GM23248 (cell line): ENCODE measurements around the gene TMEM239. TPM values are rescaled to one million over a fixed set of nuclear protein-coding genes. Genes with fewer than 3 reads are reported as not detected.

ENCODE experiments used
- DNase-seq: peaks from one replicate; pipeline ENCODE4 v3.0.0-alpha.2; 2015
- H2AFZ ChIP-seq: fragments of 200-600 bp; sonication (generic); 2 replicates; pipeline ENCODE4 v1.6.1; 2016; ENCODE audit warnings: antibody characterized with exemption
- H3F3A ChIP-seq: fragments of 200-600 bp; sonication (generic); 2 replicates; pipeline ENCODE4 v1.6.1; 2016; ENCODE audit warnings: mild to moderate bottlenecking, antibody characterized with exemption, mixed run types; ENCODE audit not compliant: insufficient read depth
- H3K27ac ChIP-seq: fragments of 200-600 bp; sonication (generic); 2 replicates; pipeline ENCODE4 v1.5.1; 2016; ENCODE audit warnings: mild to moderate bottlenecking
- H3K27me3 ChIP-seq: fragments of 200-600 bp; sonication (generic); replicated peaks from 2 replicates; pipeline ENCODE4 v1.6.1; 2016; ENCODE audit warnings: mild to moderate bottlenecking; ENCODE audit not compliant: insufficient read depth
- H3K36me3 ChIP-seq: fragments of 200-600 bp; sonication (generic); 2 replicates; pipeline ENCODE4 v1.6.1; 2016; ENCODE audit warnings: low read depth, mild to moderate bottlenecking
- H3K4me1 ChIP-seq: fragments of 200-600 bp; sonication (generic); 2 replicates; pipeline ENCODE4 v1.6.1; 2016; ENCODE audit warnings: mild to moderate bottlenecking; ENCODE audit not compliant: insufficient read depth
- H3K4me2 ChIP-seq: fragments of 200-600 bp; sonication (generic); one replicate; pipeline ENCODE4 v1.6.1; 2016; ENCODE audit warnings: mild to moderate bottlenecking; ENCODE audit not compliant: unreplicated experiment
- H3K4me3 ChIP-seq: fragments of 200-600 bp; sonication (generic); 2 replicates; pipeline ENCODE4 v1.5.1; 2016; ENCODE audit warnings: mild to moderate bottlenecking
- H3K79me2 ChIP-seq: fragments of 200-600 bp; sonication (generic); 2 replicates; pipeline ENCODE4 v1.6.1; 2016; ENCODE audit warnings: mild to moderate bottlenecking; ENCODE audit not compliant: insufficient read depth
- H3K9ac ChIP-seq: fragments of 200-600 bp; sonication (generic); 2 replicates; pipeline ENCODE4 v1.6.1; 2016; ENCODE audit warnings: mild to moderate bottlenecking
- H3K9me2 ChIP-seq: fragments of 200-600 bp; sonication (generic); 2 replicates; pipeline ENCODE4 v1.6.1; 2016; ENCODE audit warnings: mixed run types, mild to moderate bottlenecking, moderate library complexity; ENCODE audit not compliant: insufficient read depth
- H3K9me3 ChIP-seq: fragments of 200-600 bp; sonication (generic); one replicate; pipeline ENCODE4 v1.6.1; 2017; ENCODE audit warnings: low read depth
- H4K20me1 ChIP-seq: fragments of 200-600 bp; sonication (generic); 2 replicates; pipeline ENCODE4 v1.6.0; 2016; ENCODE audit not compliant: insufficient read depth
- EZH2 ChIP-seq: fragments of 200-600 bp; sonication (generic); IDR thresholded peaks from 2 replicates; pipeline ENCODE4 v1.6.1; 2018; ENCODE audit warnings: antibody characterized with exemption, mild to moderate bottlenecking; ENCODE audit not compliant: insufficient read depth, poor library complexity, severe bottlenecking
- EZH2phosphoT487 ChIP-seq: fragments of 200-600 bp; sonication (generic); IDR thresholded peaks from 2 replicates; pipeline ENCODE4 v1.6.1; 2018; ENCODE audit warnings: antibody characterized with exemption, moderate library complexity, mild to moderate bottlenecking, low read depth; ENCODE audit not compliant: insufficient read depth
- WGBS, 2 experiments: methylation state at CpG; one replicate each; pipeline ENCODE4 v1.1.6; 2015 to 2017; ENCODE audit warnings: low lambda C conversion rate in 2 of 2, low coverage in 1 of 2; ENCODE audit errors: missing lambda C conversion rate in 2 of 2; 5-methylcytosine and 5-hydroxymethylcytosine counted together
- in situ Hi-C: fragments of 300-500 bp; cut with MboI; formaldehyde crosslinking; loops from 2 replicates; pipeline ENCODE4 v1.15.0; 2020
- polyA plus RNA-seq: library from polyadenylated mRNA; unstranded; fragments of >200 nt; fragmentation: Nextera tagmentation; extraction: Ambion mirVana; gene quantifications from 2 replicates; pipeline ENCODE4 v1.2.1, GENCODE V29; 2016
- total RNA-seq: library from RNA; depleted of rRNA; stranded (reverse); fragments of >200 nt; shearing (Covaris generic); gene quantifications from 2 replicates; pipeline ENCODE4 v1.2.3, GENCODE V29; 2014

The TMEM239 gene
- total and polyA plus RNA-seq, 2 experiments from 2014 or later, result not detected

DNA sequence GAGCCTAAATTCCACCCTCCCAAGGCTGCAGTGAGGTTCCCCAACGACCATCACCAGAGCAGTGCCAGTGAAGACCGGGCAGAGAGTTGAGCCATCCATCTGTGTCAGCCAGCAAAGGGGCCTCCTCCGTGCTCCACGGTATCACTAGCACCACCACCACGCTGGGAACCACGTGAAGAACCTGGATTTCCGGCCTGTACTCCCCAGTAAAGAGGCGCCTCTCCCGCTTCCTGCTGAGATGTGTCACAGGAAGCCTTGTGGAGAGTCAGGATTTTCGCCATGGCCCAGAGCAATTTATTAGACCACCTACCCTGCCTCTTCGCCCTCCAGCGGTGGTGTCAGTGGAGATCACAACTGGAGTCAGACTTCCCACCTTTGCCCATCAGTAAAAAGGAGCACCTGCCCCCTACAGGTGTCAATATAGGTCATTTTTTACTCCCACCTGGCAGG, 44.5 kb upstream of the TMEM239 start:
- no peaks in the 10 kb centered on the region for H3K79me2 ChIP-seq
- no peaks in the 10 kb centered on the region for H4K20me1 ChIP-seq
- no peaks in the 10 kb centered on the region for H3K9me3 ChIP-seq
- H3K4me2 ChIP-seq, result no peak overlapping the region
- in situ Hi-C loops, result no loop called here
- H3K9me2 ChIP-seq, result no peaks in the 10 kb centered on the region
- H3F3A ChIP-seq, result no peaks in the 10 kb centered on the region
- 48 to 55% methylated on average over 12 of the region's 12 CpGs for WGBS, 2 experiments
- H3K4me1 ChIP-seq, result peaks cover 9% of the 10 kb centered on the region; the same call in 1 of the 2 replicates
- peaks cover 27% of the 10 kb centered on the region for H3K27me3 ChIP-seq
- H3K4me3 ChIP-seq, result no peak overlapping the region
- no peak overlapping the region for H3K27ac ChIP-seq
- no peak for DNase-seq
- no peak overlapping the region for H2AFZ ChIP-seq
- H3K9ac ChIP-seq, result no peak overlapping the region
- no peaks in the 10 kb centered on the region for H3K36me3 ChIP-seq
- TF ChIP-seq EZH2 (no peak), EZH2phosphoT487 (no peak)

GRCh38 chr20:2773812-2774211, 42.4 kb upstream of the TMEM239 start:
- Histone ChIP-seq H3K36me3 (no peaks in the 10 kb centered on the region), H3K27me3 (peaks cover 27% of the 10 kb centered on the region), H3K9me3 (no peaks in the 10 kb centered on the region), H4K20me1 (no peaks in the 10 kb centered on the region), H3K9me2 (no peaks in the 10 kb centered on the region), H3K4me3 (no peak overlapping the region), H3K4me2 (no peak overlapping the region), H3K27ac (no peak overlapping the region), H3K79me2 (no peaks in the 10 kb centered on the region), H2AFZ (no peak overlapping the region), H3K4me1 (no peaks in the 10 kb centered on the region), H3F3A (no peaks in the 10 kb centered on the region), H3K9ac (no peak overlapping the region)
- WGBS, 2 experiments, result 53 to 67% methylated on average over 9 of the region's 9 CpGs
- in situ Hi-C loops, result no loop called here
- DNase-seq, result no peak
- TF ChIP-seq EZH2phosphoT487 (no peak), EZH2 (no peak)

DNA sequence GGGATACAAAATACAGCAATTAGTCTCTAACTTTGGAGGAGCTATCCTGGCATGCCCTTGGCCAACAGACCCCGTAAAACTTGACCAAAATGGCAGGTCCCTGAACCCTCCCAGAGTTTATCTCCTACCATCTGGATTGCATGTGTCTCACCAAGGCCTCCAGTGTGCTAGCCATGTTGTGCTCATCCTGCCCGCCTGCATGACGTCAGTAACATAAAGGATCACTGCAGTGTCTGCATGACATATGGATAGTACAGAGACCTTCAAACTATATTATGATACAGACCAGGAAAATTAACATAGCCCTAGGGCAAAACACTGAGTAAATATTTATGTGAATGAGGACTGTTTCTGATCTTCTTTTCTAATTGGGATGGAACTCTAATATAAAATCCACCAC, 41.0 kb upstream of the TMEM239 start:
- H3K27me3 ChIP-seq, result peaks cover 32% of the 10 kb centered on the region
- H3K4me3 ChIP-seq, result no peak overlapping the region
- TF ChIP-seq EZH2 (no peak), EZH2phosphoT487 (no peak)
- no peaks in the 10 kb centered on the region for H3K9me3 ChIP-seq
- H3K4me1 ChIP-seq, result no peaks in the 10 kb centered on the region
- H3K4me2 ChIP-seq, result no peak overlapping the region
- no peaks in the 10 kb centered on the region for H3K36me3 ChIP-seq
- DNase-seq, result no peak
- H4K20me1 ChIP-seq, result no peaks in the 10 kb centered on the region
- H3K79me2 ChIP-seq, result no peaks in the 10 kb centered on the region
- WGBS, 2 experiments, result 8 to 13% methylated on average over 3 of the region's 3 CpGs
- H2AFZ ChIP-seq, result no peak overlapping the region
- no peak overlapping the region for H3K27ac ChIP-seq
- H3K9me2 ChIP-seq, result no peaks in the 10 kb centered on the region
- no peak overlapping the region for H3K9ac ChIP-seq
- in situ Hi-C loops, result no loop called here
- H3F3A ChIP-seq, result no peaks in the 10 kb centered on the region

- in situ Hi-C loops, result no loop called here
- no peaks in the 10 kb centered on the region for H3K36me3 ChIP-seq
- DNase-seq, result no peak
- no peak overlapping the region for H3K4me3 ChIP-seq
- peaks cover 38% of the 10 kb centered on the region for H3K27me3 ChIP-seq
- WGBS, 2 experiments, result 64 to 73% methylated on average over 10 of the region's 10 CpGs
- no peak overlapping the region for H3K9ac ChIP-seq
- no peaks in the 10 kb centered on the region for H3K4me1 ChIP-seq
- no peaks in the 10 kb centered on the region for H3F3A ChIP-seq
- H3K4me2 ChIP-seq, result no peak overlapping the region
- no peak overlapping the region for H2AFZ ChIP-seq
- H3K27ac ChIP-seq, result no peak overlapping the region
- H3K79me2 ChIP-seq, result no peaks in the 10 kb centered on the region
- no peaks in the 10 kb centered on the region for H3K9me3 ChIP-seq
- no peaks in the 10 kb centered on the region for H4K20me1 ChIP-seq
- no peaks in the 10 kb centered on the region for H3K9me2 ChIP-seq
- no peak for TF ChIP-seq EZH2
- no peak for TF ChIP-seq EZH2phosphoT487
These were observed 37.4 kb upstream of the TMEM239 start for GRCh38 chr20:2778602-2779321.
